Measurements from ENCODE around the gene MARK2. TPM values are rescaled to one million over a fixed set of nuclear protein-coding genes. Genes with fewer than 3 reads are reported as not detected.

MARK2 gene
- polyA plus RNA-seq, 1 donor (not counting 4 experiments of a cell fraction or from before 2014, with no cell fraction given) = 20.8 TPM

GRCh38 chr11:63893355-63893754, 54.4 kb downstream of the MARK2 start:
- dilution Hi-C loops (cut with MboI; ENCODE audit: extremely low pct_ligation_motif_present, low sequenced_read_pairs) = no loop called here
- Histone ChIP-seq H3K27me3 (ENCODE audit: control insufficient read depth, extremely low read depth, insufficient read depth, low read length) (no peaks in the 10 kb centered on the region), H3K36me3 (ENCODE audit: control insufficient read depth in 2 of 2, extremely low read depth in 1 of 2, insufficient read depth in 2 of 2, low read length in 2 of 2) (peaks cover 17 to 39% of the 10 kb centered on the region in 2 experiments), H3K27ac (ENCODE audit: control insufficient read depth, insufficient read depth, low read length) (no peak overlapping the region), H3K9me3 (ENCODE audit: control insufficient read depth, low read depth, low read length) (no peaks in the 10 kb centered on the region), H3K4me1 (ENCODE audit: control insufficient read depth, extremely low read depth, insufficient read depth, low read length) (peaks cover 23% of the 10 kb centered on the region), H4K20me1 (ENCODE audit: control insufficient read depth, extremely low read depth, insufficient read depth, low read length) (peaks cover 8% of the 10 kb centered on the region), H3K79me2 (ENCODE audit: control insufficient read depth, insufficient read depth, low read length) (peaks cover 61% of the 10 kb centered on the region), H3K4me3 (ENCODE audit: control insufficient read depth in 2 of 3, extremely low read depth in 1 of 3, insufficient read depth in 2 of 3, low read depth in 1 of 3, low read length in 3 of 3) (no peak overlapping the region), H3K9me1 (ENCODE audit: control insufficient read depth, extremely low read depth, insufficient read depth, low read length) (no peaks in the 10 kb centered on the region), H2AFZ (ENCODE audit: control insufficient read depth, low read length) (no peak overlapping the region), H3K4me2 (ENCODE audit: control insufficient read depth, extremely low read depth, insufficient read depth, low read depth, low read length) (no peak overlapping the region), H3K9ac (ENCODE audit: control insufficient read depth, extremely low read depth, insufficient read depth, low read length) (no peak overlapping the region)
- TF ChIP-seq CTCF (optimal IDR thresholded peaks at IDR 0.05 in 1 of 3, IDR thresholded peaks at IDR 0.05 in 1 of 3, conservative IDR thresholded peaks at IDR 0.05 in 1 of 3; ENCODE audit: extremely low read depth in 1 of 3, insufficient read depth in 2 of 3, low read length in 3 of 3) (no peak), EZH2 (IDR thresholded peaks at IDR 0.05; ENCODE audit: low read length) (no peak)
- FAIRE-seq = no peak
- no peak for DNase-seq (ENCODE audit: low read depth, low spot score)

DNA sequence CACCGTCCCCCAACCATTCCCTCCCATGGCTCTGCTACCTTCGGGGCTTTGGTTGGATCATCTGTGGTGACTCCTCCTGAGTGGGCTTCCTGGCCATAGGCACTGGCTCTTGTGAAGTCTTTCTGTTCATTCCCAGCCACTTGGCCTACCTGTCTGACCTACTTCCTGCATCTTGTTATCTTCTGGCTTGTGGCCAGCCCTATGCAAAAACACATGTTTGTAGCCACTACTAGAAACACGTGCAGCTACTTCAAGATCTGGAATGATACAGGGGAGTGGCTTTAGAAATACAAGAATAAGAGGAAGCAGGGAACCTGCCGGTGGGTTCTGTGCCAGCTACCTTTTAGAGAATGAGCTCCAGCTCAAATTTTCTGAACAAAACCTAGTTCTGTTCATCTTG, 57.2 kb downstream of the MARK2 start:
- H4K20me1 ChIP-seq (ENCODE audit: control insufficient read depth, extremely low read depth, insufficient read depth, low read length) = peaks cover 3% of the 10 kb centered on the region
- no peak for TF ChIP-seq EZH2 (IDR thresholded peaks at IDR 0.05; ENCODE audit: low read length)
- no peak for TF ChIP-seq CTCF (optimal IDR thresholded peaks at IDR 0.05 in 1 of 3, IDR thresholded peaks at IDR 0.05 in 1 of 3, conservative IDR thresholded peaks at IDR 0.05 in 1 of 3; ENCODE audit: extremely low read depth in 1 of 3, insufficient read depth in 2 of 3, low read length in 3 of 3)
- dilution Hi-C loops (cut with MboI; ENCODE audit: extremely low pct_ligation_motif_present, low sequenced_read_pairs) = no loop called here
- no peak overlapping the region for H2AFZ ChIP-seq (ENCODE audit: control insufficient read depth, low read length)
- peaks cover 33 to 58% of the 10 kb centered on the region in 2 experiments for H3K36me3 ChIP-seq (ENCODE audit: control insufficient read depth in 2 of 2, extremely low read depth in 1 of 2, insufficient read depth in 2 of 2, low read length in 2 of 2)
- no peaks in the 10 kb centered on the region for H3K9me1 ChIP-seq (ENCODE audit: control insufficient read depth, extremely low read depth, insufficient read depth, low read length)
- FAIRE-seq (no peak), DNase-seq (ENCODE audit: low read depth, low spot score) (no peak)
- H3K4me2 ChIP-seq (ENCODE audit: control insufficient read depth, extremely low read depth, insufficient read depth, low read depth, low read length) = no peak overlapping the region
- peaks cover 34% of the 10 kb centered on the region for H3K79me2 ChIP-seq (ENCODE audit: control insufficient read depth, insufficient read depth, low read length)
- H3K9me3 ChIP-seq (ENCODE audit: control insufficient read depth, low read depth, low read length) = no peaks in the 10 kb centered on the region
- H3K27ac ChIP-seq (ENCODE audit: control insufficient read depth, insufficient read depth, low read length) = no peak overlapping the region
- H3K9ac ChIP-seq (ENCODE audit: control insufficient read depth, extremely low read depth, insufficient read depth, low read length) = no peak overlapping the region
- H3K4me1 ChIP-seq (ENCODE audit: control insufficient read depth, extremely low read depth, insufficient read depth, low read length) = no peaks in the 10 kb centered on the region
- H3K27me3 ChIP-seq (ENCODE audit: control insufficient read depth, extremely low read depth, insufficient read depth, low read length) = no peaks in the 10 kb centered on the region
- no peak overlapping the region for H3K4me3 ChIP-seq (ENCODE audit: control insufficient read depth in 2 of 3, extremely low read depth in 1 of 3, insufficient read depth in 2 of 3, low read depth in 1 of 3, low read length in 3 of 3)

Data from keratinocyte (primary cell).